IMR-90 (cell line): ENCODE data around the gene FBLN7. TPM values are rescaled to one million over a fixed set of nuclear protein-coding genes. Genes with fewer than 3 reads are reported as not detected.

ENCODE experiments used
- ATAC-seq: fragments of 200-7000 bp; cut with Tn5 transposase; 2 replicates; pipeline ENCODE4 v1.9.1; 2020; ENCODE audit warnings: low read depth, mild to moderate bottlenecking, moderate library complexity
- BruUV-seq: library from RNA; stranded (reverse); fragments of 400-500 nt; replicated peaks from 2 replicates; lab custom pipeline; 2021; lab: Mats Ljungman, UMichigan
- CTCF ChIA-PET: fragments of 300-600 bp; formaldehyde crosslinking; extraction: SDS; loops from one replicate; lab custom pipeline; 2021; ENCODE audit warnings: antibody characterized with exemption; lab: Yijun Ruan, JAX
- POLR2A ChIA-PET: fragments of 300-600 bp; sonication (Branson Sonifier 250); formaldehyde crosslinking; loops from one replicate; lab custom pipeline; 2022; ENCODE audit warnings: antibody characterized with exemption; ENCODE audit not compliant: unreplicated experiment; lab: Charles Lee
- DNase-seq: peaks from one replicate; pipeline ENCODE4 v3.0.0; 2013
- H2AFZ ChIP-seq: replicated peaks from 2 replicates; pipeline ENCODE3; 2013; ENCODE audit warnings: low read length, mild to moderate bottlenecking; ENCODE audit not compliant: poor library complexity
- H2AK5ac ChIP-seq: 2 replicates; pipeline ENCODE4 v1.6.1; 2013; ENCODE audit warnings: low read depth, low read length, inconsistent platforms
- H2AK9ac ChIP-seq: replicated peaks from 2 replicates; pipeline ENCODE3; 2013; ENCODE audit warnings: mild to moderate bottlenecking, low read depth, low read length, moderate library complexity; ENCODE audit not compliant: poor library complexity
- H2BK120ac ChIP-seq: 2 replicates; pipeline ENCODE4 v1.6.1; 2013; ENCODE audit warnings: low read depth, low read length, inconsistent platforms
- H2BK15ac ChIP-seq: 3 replicates; pipeline ENCODE4 v1.6.1; 2013; ENCODE audit warnings: low read depth, low read length, inconsistent platforms
- H2BK20ac ChIP-seq: 2 replicates; pipeline ENCODE4 v1.6.1; 2013; ENCODE audit warnings: low read depth, mild to moderate bottlenecking, inconsistent platforms, low read length, moderate library complexity
- H2BK5ac ChIP-seq: 2 replicates; pipeline ENCODE4 v1.6.1; 2013; ENCODE audit warnings: mild to moderate bottlenecking, low read depth, low read length, inconsistent platforms; ENCODE audit not compliant: poor library complexity, severe bottlenecking
- H3K14ac ChIP-seq: replicated peaks from 2 replicates; pipeline ENCODE4 v1.6.1; 2013; ENCODE audit warnings: low read depth, low read length, inconsistent platforms
- H3K18ac ChIP-seq: 2 replicates; pipeline ENCODE4 v1.6.1; 2013; ENCODE audit warnings: low read depth, low read length, control low read depth
- H3K23ac ChIP-seq: 2 replicates; pipeline ENCODE4 v1.6.1; 2013; ENCODE audit warnings: low read depth, low read length, inconsistent platforms
- H3K27ac ChIP-seq: 2 replicates; pipeline ENCODE4 v1.5.1; 2013; ENCODE audit warnings: mild to moderate bottlenecking, control low read depth, low read length; ENCODE audit not compliant: insufficient read depth
- H3K27me3 ChIP-seq: 2 replicates; pipeline ENCODE4 v1.6.1; 2013; ENCODE audit warnings: low read length; ENCODE audit not compliant: control insufficient read depth, insufficient read depth
- H3K36me3 ChIP-seq: 2 replicates; pipeline ENCODE4 v1.6.1; 2013; ENCODE audit warnings: low read length, mixed read lengths; ENCODE audit not compliant: control insufficient read depth, insufficient read depth
- H3K4ac ChIP-seq: 2 replicates; pipeline ENCODE4 v1.6.1; 2013; ENCODE audit warnings: low read depth, low read length, inconsistent platforms
- H3K4me1 ChIP-seq: 2 replicates; pipeline ENCODE4 v1.6.1; 2013; ENCODE audit warnings: low read length, mixed read lengths; ENCODE audit not compliant: control insufficient read depth, insufficient read depth
- H3K4me2 ChIP-seq: 2 replicates; pipeline ENCODE4 v1.6.1; 2013; ENCODE audit warnings: low read depth, mild to moderate bottlenecking, control low read depth, low read length, moderate library complexity
- H3K4me3 ChIP-seq: 2 replicates; pipeline ENCODE4 v1.5.1; 2013; ENCODE audit warnings: low read depth, mild to moderate bottlenecking, control low read depth, low read length, moderate library complexity; ENCODE audit not compliant: insufficient read depth
- H3K56ac ChIP-seq: 2 replicates; pipeline ENCODE4 v1.6.1; 2013; ENCODE audit warnings: low read length, inconsistent platforms; ENCODE audit not compliant: insufficient read depth; ENCODE audit errors: extremely low read depth
- H3K79me1 ChIP-seq, 2 experiments: 2 replicates each; pipeline ENCODE4 v1.6.1; 2013; ENCODE audit warnings: low read length in 2 of 2, inconsistent platforms in 1 of 2, low read depth in 1 of 2
- H3K9ac ChIP-seq: 2 replicates; pipeline ENCODE4 v1.6.1; 2013; ENCODE audit warnings: low read depth, low read length, control low read depth
- H3K9me1 ChIP-seq: 2 replicates; pipeline ENCODE4 v1.6.1; 2013; ENCODE audit warnings: low read length, inconsistent platforms; ENCODE audit not compliant: insufficient read depth
- H3K9me3 ChIP-seq: 2 replicates; pipeline ENCODE4 v1.6.1; 2013; ENCODE audit warnings: low read length; ENCODE audit not compliant: control insufficient read depth, insufficient read depth
- H4K20me1 ChIP-seq: 2 replicates; pipeline ENCODE4 v1.6.1; 2013; ENCODE audit warnings: low read length, inconsistent platforms; ENCODE audit not compliant: insufficient read depth
- H4K5ac ChIP-seq: 2 replicates; pipeline ENCODE4 v1.6.1; 2013; ENCODE audit warnings: mild to moderate bottlenecking, low read depth, low read length, control low read depth
- H4K8ac ChIP-seq, 2 experiments: 2 replicates each; pipeline ENCODE4 v1.6.1; 2013; ENCODE audit warnings: low read depth in 2 of 2, low read length in 2 of 2, control low read depth in 1 of 2, inconsistent platforms in 1 of 2
- H4K91ac ChIP-seq: 2 replicates; pipeline ENCODE4 v1.6.1; 2013; ENCODE audit warnings: low read depth, low read length, inconsistent platforms; ENCODE audit not compliant: insufficient read depth
- BHLHE40 ChIP-seq: fragments of 150-350 bp; IDR thresholded peaks from 2 replicates; pipeline ENCODE4 v1.6.1; 2016; ENCODE audit warnings: mild to moderate bottlenecking, low read depth, low read length
- CEBPB ChIP-seq: IDR thresholded peaks from 2 replicates; pipeline ENCODE4 v1.6.1; 2012; ENCODE audit warnings: low read depth, low read length, improper control_type of control experiment
- CHD1 ChIP-seq: IDR thresholded peaks from 2 replicates; pipeline ENCODE4 v1.6.1; 2012; ENCODE audit warnings: low read depth, low read length, improper control_type of control experiment
- FOS ChIP-seq: fragments of 150-350 bp; IDR thresholded peaks from 2 replicates; pipeline ENCODE4 v1.6.1; 2016; ENCODE audit warnings: low read depth, low read length
- MAFK ChIP-seq: IDR thresholded peaks from 2 replicates; pipeline ENCODE4 v1.6.1; 2012; ENCODE audit warnings: low read depth, low read length, improper control_type of control experiment
- MXI1 ChIP-seq: IDR thresholded peaks from 2 replicates; pipeline ENCODE4 v1.6.1; 2012; ENCODE audit warnings: low read depth, mild to moderate bottlenecking, low read length, moderate library complexity, borderline replicate concordance
- NFE2L2 ChIP-seq: fragments of 150-350 bp; IDR thresholded peaks from 2 replicates; pipeline ENCODE4 v1.6.1; 2016; ENCODE audit warnings: low read depth, mild to moderate bottlenecking, low read length
- POLR2A ChIP-seq: IDR thresholded peaks from 2 replicates; pipeline ENCODE4 v1.6.1; 2012; ENCODE audit warnings: mild to moderate bottlenecking, low read depth, low read length
- RAD21 ChIP-seq: IDR thresholded peaks from 2 replicates; pipeline ENCODE4 v1.6.1; 2012; ENCODE audit warnings: low read length, improper control_type of control experiment
- RCOR1 ChIP-seq: IDR thresholded peaks from 2 replicates; pipeline ENCODE4 v1.6.1; 2012; ENCODE audit warnings: mild to moderate bottlenecking, low read length, improper control_type of control experiment; ENCODE audit not compliant: insufficient replicate concordance
- RFX5 ChIP-seq: IDR thresholded peaks from 2 replicates; pipeline ENCODE4 v1.8.0; 2012; ENCODE audit warnings: low read depth, mild to moderate bottlenecking, low read length, moderate library complexity
- SMC3 ChIP-seq: fragments of 150-350 bp; IDR thresholded peaks from 2 replicates; pipeline ENCODE4 v1.6.1; 2016; ENCODE audit warnings: low read depth, mild to moderate bottlenecking, antibody characterized with exemption, low read length, moderate library complexity
- WGBS, 2 experiments: methylation state at CpG; one replicate each; pipeline versions ENCODE4 v1.1.5 to v1.1.7; 2013; ENCODE audit warnings: missing lambda C conversion rate in 2 of 2; ENCODE audit not compliant: insufficient read length in 1 of 2; ENCODE audit errors: extremely low coverage in 2 of 2; 5-methylcytosine and 5-hydroxymethylcytosine counted together
- dilution Hi-C: fragments of 300-500 bp; cut with HindIII; formaldehyde crosslinking; loops from one replicate; pipeline ENCODE4 v1.14.3; 2018; ENCODE audit warnings: low sequenced_read_pairs; ENCODE audit not compliant: unreplicated experiment
- in situ Hi-C: fragments of 300-500 bp; cut with MboI; formaldehyde crosslinking; loops from 3 replicates; pipeline ENCODE4 v1.14.3; 2019; ENCODE audit warnings: low sequenced_read_pairs, inconsistent platforms, mixed read lengths
- intact Hi-C: fragments of 100-400 bp; cut with micrococcal nuclease; formaldehyde crosslinking; loops from 2 replicates; pipeline ENCODE4 v1.10.0; 2022
- polyA plus RNA-seq, 3 experiments: library from polyadenylated mRNA; depleted of rRNA; stranded (reverse); fragments of >200 nt; gene quantifications; 2 replicates each; pipeline ENCODE4 v1.2.3, GENCODE V29; 2012; ENCODE audit warnings: low replicate concordance in 1 of 3
- total RNA-seq: library from RNA; depleted of rRNA; stranded (reverse); fragments of >200 nt; gene quantifications from 2 replicates; pipeline ENCODE4 v1.2.3, GENCODE V29; 2012
- TF ChIP-seq, protein P1 (sequence below): conservative IDR thresholded peaks from 2 replicates; pipeline ENCODE4 v1.5.1; 2012; ENCODE audit warnings: mild to moderate bottlenecking, low read depth, low read length, improper control_type of control experiment
- TF ChIP-seq, protein P2 (sequence below): fragments of 150-350 bp; IDR thresholded peaks from 2 replicates; pipeline ENCODE4 v1.6.1; 2016; ENCODE audit warnings: low read depth, mild to moderate bottlenecking, low read length, moderate library complexity, borderline replicate concordance
- TF ChIP-seq, protein P3 (sequence below): fragments of 150-350 bp; IDR thresholded peaks from 2 replicates; pipeline ENCODE4 v1.6.1; 2017; ENCODE audit warnings: mild to moderate bottlenecking, antibody characterized with exemption, low read length, low read depth

The FBLN7 gene
- total and polyA plus RNA-seq, 2 of the 4 experiments (the other 2 are of a cell fraction) = 0.18 to 1.2 TPM

DNA sequence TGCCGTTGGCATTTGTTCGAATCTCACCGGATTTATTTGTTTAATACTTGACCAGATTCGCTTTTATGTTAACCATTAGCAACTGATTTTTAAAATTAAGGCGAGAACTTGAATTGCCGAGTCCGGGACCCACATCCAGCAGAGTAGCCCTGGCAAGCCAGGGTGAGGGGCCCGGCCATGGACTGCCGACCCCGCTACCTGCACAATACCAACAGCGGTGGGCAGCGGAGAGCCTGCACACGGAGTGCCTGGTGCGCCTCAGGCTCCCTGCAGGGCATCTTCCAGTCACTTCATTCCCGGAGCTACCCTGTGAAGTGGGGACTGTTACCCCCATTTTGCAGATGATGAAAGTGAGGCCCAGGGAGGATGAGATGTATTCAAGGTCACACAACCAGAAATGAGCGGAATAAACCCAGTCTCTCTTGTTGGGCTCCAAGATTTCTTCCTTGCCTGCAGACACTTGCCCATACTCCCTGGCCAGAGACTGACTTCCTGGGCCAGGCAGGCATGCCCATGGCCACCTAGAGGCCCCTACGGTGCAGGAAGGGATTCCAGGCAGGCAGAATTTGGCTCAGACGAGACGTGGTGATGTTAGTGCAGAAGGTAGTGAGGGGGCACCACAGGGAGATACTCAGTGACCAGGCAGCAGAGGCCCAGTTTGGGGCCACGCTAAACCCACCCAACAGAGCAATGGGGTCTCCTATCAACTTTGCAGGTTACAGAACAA, 2.9 kb downstream of the FBLN7 start:
- Histone ChIP-seq H2AK5ac (no peak overlapping the region), H4K20me1 (no peaks in the 10 kb centered on the region), H3K79me1 (no peaks in the 10 kb centered on the region), H3K4me2 (no peak overlapping the region), H2AFZ (no peak overlapping the region), H2AK9ac (no peak overlapping the region), H3K27ac (no peak overlapping the region), H2BK15ac (no peak overlapping the region), H4K8ac (no peak overlapping the region), H2BK20ac (no peak overlapping the region), H3K18ac (no peak overlapping the region), H3K9me3 (no peaks in the 10 kb centered on the region), H3K14ac (no peak overlapping the region), H3K36me3 (no peaks in the 10 kb centered on the region), H3K9ac (no peak overlapping the region), H3K4me1 (peaks cover 6% of the 10 kb centered on the region; the same call in 1 of the 2 replicates), H2BK120ac (no peak overlapping the region), H3K4me3 (no peak overlapping the region), H3K4ac (no peak overlapping the region), H3K27me3 (no peaks in the 10 kb centered on the region), H3K56ac (no peak overlapping the region), H3K23ac (no peak overlapping the region), H2BK5ac (no peak overlapping the region), H4K5ac (no peak overlapping the region), H4K91ac (no peak overlapping the region), H3K9me1 (peaks cover 9% of the 10 kb centered on the region)
- POLR2A ChIA-PET = no interaction called here
- TF ChIP-seq RCOR1 (no peak), NFE2L2 (no peak), POLR2A (no peak), RFX5 (no peak), MXI1 (no peak), MAFK (no peak), SMC3 (no peak), CHD1 (no peak), RAD21 (no peak), CEBPB (no peak), FOS (no peak), BHLHE40 (no peak)
- TF ChIP-seq, protein P1, sequence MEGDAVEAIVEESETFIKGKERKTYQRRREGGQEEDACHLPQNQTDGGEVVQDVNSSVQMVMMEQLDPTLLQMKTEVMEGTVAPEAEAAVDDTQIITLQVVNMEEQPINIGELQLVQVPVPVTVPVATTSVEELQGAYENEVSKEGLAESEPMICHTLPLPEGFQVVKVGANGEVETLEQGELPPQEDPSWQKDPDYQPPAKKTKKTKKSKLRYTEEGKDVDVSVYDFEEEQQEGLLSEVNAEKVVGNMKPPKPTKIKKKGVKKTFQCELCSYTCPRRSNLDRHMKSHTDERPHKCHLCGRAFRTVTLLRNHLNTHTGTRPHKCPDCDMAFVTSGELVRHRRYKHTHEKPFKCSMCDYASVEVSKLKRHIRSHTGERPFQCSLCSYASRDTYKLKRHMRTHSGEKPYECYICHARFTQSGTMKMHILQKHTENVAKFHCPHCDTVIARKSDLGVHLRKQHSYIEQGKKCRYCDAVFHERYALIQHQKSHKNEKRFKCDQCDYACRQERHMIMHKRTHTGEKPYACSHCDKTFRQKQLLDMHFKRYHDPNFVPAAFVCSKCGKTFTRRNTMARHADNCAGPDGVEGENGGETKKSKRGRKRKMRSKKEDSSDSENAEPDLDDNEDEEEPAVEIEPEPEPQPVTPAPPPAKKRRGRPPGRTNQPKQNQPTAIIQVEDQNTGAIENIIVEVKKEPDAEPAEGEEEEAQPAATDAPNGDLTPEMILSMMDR = no peak
- TF ChIP-seq, protein P2, sequence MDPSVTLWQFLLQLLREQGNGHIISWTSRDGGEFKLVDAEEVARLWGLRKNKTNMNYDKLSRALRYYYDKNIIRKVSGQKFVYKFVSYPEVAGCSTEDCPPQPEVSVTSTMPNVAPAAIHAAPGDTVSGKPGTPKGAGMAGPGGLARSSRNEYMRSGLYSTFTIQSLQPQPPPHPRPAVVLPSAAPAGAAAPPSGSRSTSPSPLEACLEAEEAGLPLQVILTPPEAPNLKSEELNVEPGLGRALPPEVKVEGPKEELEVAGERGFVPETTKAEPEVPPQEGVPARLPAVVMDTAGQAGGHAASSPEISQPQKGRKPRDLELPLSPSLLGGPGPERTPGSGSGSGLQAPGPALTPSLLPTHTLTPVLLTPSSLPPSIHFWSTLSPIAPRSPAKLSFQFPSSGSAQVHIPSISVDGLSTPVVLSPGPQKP = no peak
- TF ChIP-seq, protein P3, sequence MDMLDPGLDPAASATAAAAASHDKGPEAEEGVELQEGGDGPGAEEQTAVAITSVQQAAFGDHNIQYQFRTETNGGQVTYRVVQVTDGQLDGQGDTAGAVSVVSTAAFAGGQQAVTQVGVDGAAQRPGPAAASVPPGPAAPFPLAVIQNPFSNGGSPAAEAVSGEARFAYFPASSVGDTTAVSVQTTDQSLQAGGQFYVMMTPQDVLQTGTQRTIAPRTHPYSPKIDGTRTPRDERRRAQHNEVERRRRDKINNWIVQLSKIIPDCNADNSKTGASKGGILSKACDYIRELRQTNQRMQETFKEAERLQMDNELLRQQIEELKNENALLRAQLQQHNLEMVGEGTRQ = no peak
- intact Hi-C loops (no loop called here), dilution Hi-C loops (no loop called here), in situ Hi-C loops (no loop called here)
- 89% methylated on average over 7 of the region's 20 CpGs; no CpG with 5 or more reads in 1 of the 2 experiments for WGBS, 2 experiments
- CTCF ChIA-PET = no interaction called here
- DNase-seq (no peak), ATAC-seq (no peak)
- BruUV-seq = no TSS peak
